Hematopoietic multipotent progenitor cell treated with erythropoietin and hydrocortisone succinate and interleukin-3 and kit ligand, for 15 days (in vitro differentiated cells): Measurements from ENCODE around the gene RASSF10.

Experiments
- DNase-seq: peaks from one replicate; pipeline ENCODE4 v3.0.0-alpha.2; 2015; ENCODE audit warnings: low spot score

The RASSF10 gene

DNA sequence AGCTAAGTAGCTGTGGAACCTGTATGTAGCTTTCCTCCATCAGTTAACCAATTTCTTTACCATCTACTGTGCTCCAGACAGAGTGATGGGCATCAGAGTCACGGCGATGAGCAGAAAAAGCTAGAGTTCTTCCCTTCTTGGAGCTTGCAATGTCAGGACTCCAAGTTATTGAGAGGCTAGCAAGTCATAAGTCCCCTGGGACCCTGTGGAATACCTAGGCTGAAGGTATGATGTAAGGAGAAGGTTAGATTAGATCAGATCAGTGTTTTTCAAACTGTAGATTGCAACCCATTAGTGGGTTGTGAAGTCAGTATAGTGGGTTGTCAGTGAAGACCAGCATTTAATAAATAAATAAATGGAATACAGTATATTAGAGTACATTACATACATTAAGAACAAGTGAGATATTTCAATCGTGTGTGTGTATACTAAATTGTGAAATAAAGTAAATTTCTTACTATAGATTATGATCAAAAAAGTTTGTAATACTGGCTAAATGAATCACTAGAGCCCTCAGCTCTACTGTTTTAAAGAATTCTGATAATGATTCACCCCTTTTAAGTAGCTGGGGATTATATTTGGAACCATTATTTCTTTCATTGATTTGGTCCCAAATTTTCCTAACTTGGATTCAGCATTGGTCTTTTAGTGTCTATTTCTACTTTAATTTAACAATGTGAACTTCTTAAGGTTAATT is 52.3 kb downstream of the RASSF10 start:
- DNase-seq, result no peak
